GM18511 (cell line): ENCODE results near the gene MECR.

ENCODE experiments used
- ATAC-seq: cut with Tn5 transposase; IDR thresholded peaks from one replicate; pipeline ENCODE4 v1.9.1; 2021; ENCODE audit warnings: mild to moderate bottlenecking, moderate library complexity; ENCODE audit not compliant: unreplicated experiment

MECR gene

GRCh38 chr1:29230553-29231378 lies at the start of gene MECR:
MECR (minus strand) TSS chr1:29230934; CDS start chr1:29230906, 28 bp downstream.
- ATAC-seq: peak; percentile 94

- no peak for ATAC-seq
Measured at GRCh38 chr1:29279951-29280391, 49.2 kb upstream of the MECR start.

- ATAC-seq: no peak
Measured at GRCh38 chr1:29279406-29279805, 48.7 kb upstream of the MECR start.

- no peak for ATAC-seq
Measured at GRCh38 chr1:29278124-29278523, 47.4 kb upstream of the MECR start.

- no peak for ATAC-seq
Measured at GRCh38 chr1:29275435-29275834, 44.7 kb upstream of the MECR start.

GRCh38 chr1:29272147-29272907 lies 41.6 kb upstream of the MECR start:
- ATAC-seq: no peak

GRCh38 chr1:29271724-29272123 lies 41.0 kb upstream of the MECR start:
- ATAC-seq: no peak

- no peak for ATAC-seq
Measured at GRCh38 chr1:29270929-29271521, 40.3 kb upstream of the MECR start.

GRCh38 chr1:29269382-29269781 lies 38.6 kb upstream of the MECR start:
- ATAC-seq: no peak

- ATAC-seq: no peak
Measured at GRCh38 chr1:29267321-29268070, 36.8 kb upstream of the MECR start.

GRCh38 chr1:29266912-29267311 lies 36.2 kb upstream of the MECR start:
- ATAC-seq: no peak

GRCh38 chr1:29264773-29265389 lies 34.1 kb upstream of the MECR start:
- ATAC-seq: no peak

- ATAC-seq: no peak
Measured at GRCh38 chr1:29260531-29260930, 29.8 kb upstream of the MECR start.

GRCh38 chr1:29259802-29260441 lies 29.2 kb upstream of the MECR start:
- ATAC-seq: no peak

- ATAC-seq: no peak
Measured at GRCh38 chr1:29258976-29259801, 28.5 kb upstream of the MECR start.

GRCh38 chr1:29258189-29258975 lies 27.6 kb upstream of the MECR start:
- no peak for ATAC-seq

- ATAC-seq: no peak
Measured at GRCh38 chr1:29256979-29257804, 26.5 kb upstream of the MECR start.

GRCh38 chr1:29256394-29256793 lies 25.7 kb upstream of the MECR start:
- ATAC-seq: no peak
